Ramos (cell line): ENCODE data around the gene SSTR1.

Experiments used
- in situ Hi-C: fragments of 300-500 bp; cut with MboI; formaldehyde crosslinking; loops from one replicate; pipeline ENCODE4 v1.14.3; 2022; ENCODE audit warnings: low sequenced_read_pairs; ENCODE audit not compliant: unreplicated experiment

Gene SSTR1

DNA sequence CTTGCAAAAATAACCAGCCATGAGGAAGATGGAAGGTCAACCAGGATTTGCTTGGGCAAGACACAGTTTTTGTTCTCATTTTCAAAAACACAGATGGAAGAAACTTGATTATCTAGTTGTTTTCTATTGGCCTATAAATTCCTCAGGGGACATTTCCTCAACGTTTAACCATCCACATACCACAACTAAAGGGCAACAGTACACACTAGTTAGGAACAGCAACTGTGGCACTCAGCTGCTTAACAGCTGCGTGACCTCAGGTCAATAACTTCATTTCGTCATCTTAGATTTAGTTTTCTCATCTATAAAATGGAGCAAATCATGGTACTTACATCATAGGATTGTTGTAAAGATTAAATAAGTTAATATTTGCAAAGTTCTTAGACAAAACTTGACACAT is 18.7 kb downstream of the SSTR1 start:
- in situ Hi-C loops, result no loop called here

DNA sequence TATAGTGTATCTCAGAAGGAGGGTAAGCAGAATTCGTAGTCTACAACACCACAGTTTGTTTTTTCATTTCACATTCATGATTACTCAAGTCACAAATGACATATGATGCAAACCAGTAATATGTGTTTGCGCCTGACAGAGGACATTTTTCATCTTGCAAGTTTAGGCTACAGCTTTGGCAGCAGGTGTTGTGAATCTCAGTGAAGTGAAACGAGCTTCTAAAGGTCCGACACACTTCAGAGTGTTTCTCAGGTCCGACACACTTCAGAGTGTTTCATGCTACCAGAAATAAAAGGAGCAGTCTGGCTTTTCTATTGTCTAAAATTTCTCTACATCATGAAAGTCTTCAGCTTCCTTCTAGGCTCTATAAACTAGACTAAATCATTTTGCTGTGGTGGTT is 25.5 kb downstream of the SSTR1 start:
- in situ Hi-C loops, result no loop called here

DNA sequence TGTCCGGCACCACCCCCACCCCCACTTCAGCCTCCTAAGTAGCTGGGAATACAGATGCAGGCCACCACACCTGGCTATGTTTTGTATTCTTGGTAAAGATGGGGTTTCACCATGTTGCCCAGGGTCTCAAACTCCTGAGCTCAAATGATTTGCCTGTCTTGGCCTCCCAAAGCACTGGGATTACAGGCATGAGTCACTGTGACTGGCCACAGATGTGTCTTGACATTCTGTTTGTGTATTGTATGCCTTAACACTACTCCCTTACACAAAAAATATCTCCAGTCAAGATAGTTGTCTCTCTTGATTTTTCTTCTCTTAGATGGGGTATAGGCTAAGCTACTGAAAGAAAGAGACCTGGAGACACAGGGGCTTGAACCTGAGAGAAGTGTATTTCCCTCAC is 30.6 kb downstream of the SSTR1 start:
- in situ Hi-C loops, result no loop called here

DNA sequence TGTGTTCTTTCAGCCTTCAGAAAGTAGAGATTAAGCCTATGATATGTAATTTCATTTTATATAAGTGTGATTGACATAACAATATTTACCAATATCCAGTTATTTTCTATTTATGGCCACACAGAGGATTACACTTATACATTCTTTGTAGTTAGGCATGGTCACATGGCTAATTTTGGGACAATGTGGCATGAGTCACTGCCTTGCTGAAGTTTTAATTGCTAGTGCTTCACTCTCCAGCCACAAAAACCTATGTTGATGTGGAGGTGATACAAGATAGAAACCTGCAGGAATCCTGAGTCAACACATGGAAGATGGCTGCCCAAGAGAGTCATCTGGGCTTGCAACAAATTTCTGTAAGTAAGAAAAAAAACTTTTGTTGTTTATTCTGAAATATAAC is 31.2 kb downstream of the SSTR1 start:
- in situ Hi-C loops, result no loop called here

DNA sequence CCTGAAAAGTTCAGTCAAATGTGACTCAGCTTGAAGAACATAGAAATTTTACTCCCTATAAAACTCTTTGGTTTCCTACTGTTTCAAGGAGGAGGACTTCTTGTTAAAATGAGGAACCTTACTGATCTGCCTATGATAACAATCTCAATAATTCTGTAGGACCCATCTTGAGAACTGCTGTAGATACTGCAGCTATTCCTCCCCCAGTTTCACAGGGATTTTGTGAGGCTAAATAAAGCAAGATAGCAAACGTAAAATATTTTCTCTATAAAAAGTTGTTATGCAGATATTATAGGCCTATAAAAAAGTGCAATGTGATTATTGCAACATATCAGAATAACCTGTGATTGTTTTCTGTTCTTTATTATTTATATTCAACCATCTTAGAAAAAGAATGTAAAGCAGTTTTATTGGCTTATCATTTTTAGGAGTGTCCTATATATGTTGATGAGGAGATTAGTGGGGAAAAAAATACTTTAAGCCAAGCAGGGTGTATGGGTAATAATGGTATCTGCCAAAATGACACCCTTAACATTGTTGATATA is 36.1 kb downstream of the SSTR1 start:
- in situ Hi-C loops, result no loop called here

DNA sequence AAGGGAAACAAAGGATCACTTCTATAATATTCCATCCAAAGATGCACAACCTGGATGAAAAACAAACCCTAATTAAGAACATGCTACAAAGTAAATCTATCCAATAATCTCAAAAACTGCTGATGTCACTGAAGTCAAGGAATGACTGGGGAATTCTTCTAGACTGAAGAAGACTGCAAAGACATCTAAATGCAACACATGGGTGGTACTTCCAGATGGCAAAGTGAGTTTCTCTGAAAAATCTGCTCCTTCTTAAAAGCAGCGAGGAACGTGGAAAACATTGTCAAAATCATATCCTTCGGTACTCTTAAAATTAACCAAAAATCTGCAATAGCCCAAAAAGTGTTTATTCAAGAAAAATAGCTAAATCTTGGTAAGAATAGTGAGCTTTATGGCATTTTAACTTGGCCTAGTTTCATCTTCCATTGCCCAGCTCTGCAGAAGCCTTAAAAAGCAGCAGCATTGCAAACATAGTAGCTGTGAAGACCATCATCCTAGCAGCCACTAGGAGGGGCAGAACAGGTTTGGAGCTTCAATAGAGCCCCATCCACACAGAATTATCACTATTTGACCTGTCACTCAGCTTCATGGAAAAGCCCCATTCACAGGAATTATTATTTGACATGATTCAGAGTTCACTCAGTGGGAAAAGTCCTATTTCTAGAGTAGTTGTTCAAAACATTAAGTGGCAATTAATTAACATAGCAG is 40.8 kb downstream of the SSTR1 start:
- in situ Hi-C loops, result no loop called here

DNA sequence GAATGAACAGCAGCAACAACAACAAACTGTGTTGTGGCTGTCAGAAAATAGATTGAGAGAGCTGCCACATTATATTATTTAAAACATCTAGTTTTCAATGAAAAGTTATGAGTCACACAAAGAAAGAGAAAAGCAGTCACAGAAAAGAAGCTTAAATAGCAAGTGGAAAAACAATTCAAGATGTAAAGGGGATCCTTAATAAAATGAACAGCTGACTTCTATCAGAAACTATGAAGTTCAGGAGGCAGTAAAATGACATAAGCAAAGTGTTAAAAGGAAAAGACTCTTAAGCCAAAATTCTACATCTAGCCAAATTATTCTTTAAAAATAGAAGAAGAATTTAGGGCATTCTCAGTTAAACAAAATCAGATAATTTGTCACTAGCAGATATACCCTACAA is 42.6 kb downstream of the SSTR1 start:
- in situ Hi-C loops, result no loop called here

DNA sequence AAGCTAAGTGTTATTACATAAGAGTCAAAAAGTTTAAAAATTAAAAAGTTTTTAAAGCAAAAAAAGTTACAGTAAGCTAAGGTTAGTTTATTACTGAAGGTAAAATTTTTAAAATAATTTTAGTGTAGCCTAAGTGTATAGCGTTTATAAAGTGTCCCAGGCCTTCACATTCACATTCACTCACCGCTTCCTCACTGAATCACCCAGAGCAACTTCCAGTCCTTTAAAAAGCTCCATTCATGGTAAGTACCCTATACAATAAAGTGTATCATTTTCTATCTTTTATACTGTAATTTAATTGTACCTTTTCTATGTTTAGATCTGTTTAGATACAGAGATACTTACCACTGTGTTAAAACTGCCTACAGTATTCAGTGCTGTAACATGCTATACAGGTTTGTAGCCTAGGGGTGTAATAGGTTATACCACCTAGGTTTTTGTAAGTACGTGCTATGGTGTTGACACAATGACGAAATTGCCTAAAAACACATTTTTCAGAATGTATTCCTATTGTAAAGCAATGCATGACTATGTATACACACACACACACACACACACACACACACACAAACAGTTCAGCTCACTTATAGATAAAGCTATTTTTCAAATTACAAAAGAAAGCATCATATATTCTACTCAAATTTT is 44.5 kb downstream of the SSTR1 start:
- in situ Hi-C loops, result no loop called here

DNA sequence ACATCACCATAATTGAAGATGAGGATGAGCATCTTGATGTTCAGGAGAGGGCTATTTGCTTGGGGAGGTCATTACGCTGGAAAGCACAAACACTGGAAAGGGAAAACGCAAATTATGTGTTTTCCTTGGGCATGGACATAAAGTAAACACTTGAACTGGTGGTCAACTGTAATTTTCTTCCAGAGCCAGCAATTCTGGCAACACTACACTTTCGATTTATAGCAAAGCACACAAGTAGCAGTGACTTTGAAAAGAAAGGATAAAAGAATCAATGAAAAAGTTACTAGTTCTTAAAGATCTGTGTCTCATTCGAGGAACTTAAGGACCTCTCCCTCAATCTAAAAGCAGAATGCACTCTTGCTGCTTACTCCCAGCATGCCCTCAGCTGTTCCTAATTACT is 46.0 kb downstream of the SSTR1 start:
- in situ Hi-C loops, result no loop called here

DNA sequence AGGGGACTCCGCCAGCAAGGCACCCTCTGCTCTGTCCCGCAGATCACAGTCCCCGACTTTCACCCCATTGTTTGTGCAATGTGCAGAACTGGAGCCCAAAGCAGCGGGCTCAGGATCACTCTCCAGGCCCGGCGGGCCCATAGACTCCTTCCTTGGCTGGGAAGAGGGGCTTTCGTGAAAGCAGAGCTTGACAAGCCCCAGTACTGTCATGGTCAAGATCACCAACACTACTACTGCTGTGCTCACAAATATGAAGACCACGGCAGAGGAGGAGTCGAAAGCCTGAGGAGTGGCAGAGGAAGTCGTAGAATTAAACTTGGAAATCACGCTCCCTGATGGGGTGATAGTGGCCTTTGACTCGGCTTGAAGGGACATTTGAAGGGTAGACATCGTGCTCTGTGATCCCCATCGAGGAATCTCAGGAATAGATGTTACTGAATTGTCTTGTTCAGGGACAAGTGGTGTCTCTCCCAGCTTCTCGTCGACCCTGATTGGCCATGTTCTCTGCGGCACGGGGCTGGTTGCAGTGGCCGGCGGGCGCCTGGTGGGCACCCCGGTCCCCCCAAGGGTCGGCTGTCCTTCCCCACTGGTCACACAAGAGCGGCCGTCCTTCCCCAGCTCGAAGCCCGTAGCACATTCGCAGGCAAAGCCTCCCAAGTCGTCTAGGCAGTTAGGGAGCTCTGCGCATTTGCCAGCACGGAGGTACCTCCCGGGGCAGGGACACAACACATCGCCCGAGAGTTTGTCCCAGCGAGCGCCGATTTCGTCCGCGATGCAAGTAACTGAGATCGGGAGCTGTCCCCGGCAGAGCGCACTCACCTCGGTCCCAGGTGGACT is 47.1 kb downstream of the SSTR1 start:
- in situ Hi-C loops, result no loop called here

DNA sequence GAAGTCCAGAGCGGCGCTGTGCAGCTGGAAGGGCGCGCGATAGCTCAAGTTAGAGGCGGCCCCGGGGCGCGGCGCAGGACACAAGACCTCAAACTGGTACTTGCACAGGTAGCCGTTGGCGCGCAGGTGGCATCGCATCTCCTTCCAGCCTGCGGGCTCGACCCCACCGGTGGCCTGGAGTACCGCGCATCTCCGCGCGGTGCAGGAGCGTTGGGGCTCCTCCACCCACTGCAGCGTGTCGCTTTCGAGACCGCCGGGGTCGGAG is 47.6 kb downstream of the SSTR1 start:
- in situ Hi-C loops, result no loop called here

DNA sequence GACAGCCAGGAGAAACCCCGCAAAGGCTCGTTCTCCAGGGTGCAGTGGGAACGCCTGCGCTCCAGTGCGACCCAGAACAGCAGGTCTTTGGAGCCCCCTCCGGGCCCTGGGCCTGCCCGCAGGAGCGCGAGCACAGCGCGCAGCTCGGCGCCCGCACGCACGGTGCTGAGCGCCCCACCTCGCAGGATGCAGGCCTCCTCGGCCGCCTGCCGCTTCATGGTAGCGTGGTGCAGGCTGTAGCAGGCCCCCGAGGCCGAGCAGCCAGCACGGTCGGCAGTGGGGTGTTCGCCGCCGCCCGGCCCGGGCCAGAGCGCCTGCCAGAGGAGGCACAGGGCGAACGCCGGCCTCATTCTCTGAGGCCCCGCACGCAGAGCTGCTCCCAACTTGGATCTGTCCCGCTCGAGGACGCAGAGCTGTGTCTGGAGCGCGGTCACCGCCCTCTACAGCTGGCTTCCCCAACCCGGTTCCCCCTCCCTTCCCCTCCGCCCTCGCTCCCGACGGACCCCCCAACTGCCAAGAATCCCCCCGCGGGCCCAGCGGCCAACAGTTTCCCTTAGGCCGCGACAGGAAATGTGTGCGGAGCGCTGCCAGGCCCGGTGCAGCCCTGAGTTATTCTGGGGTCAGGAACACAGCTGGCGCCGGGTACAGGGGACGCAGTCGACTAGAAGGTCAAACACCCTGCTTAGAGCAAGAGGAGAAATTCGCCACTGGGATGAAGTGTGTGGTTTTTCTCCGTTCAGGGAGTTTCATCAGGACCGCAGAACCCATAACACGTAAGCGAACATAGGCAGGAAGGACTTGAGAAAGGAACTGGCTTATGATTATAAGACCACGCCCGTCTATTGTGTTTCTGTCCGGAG is 48.2 kb downstream of the SSTR1 start, which contains the start of gene CLEC14A:
Gene CLEC14A (minus strand): TSS at position 421 of the 860 bp plus-strand sequence. CDS start 71 bp downstream, at position 350.
- in situ Hi-C loops, result no loop called here

DNA sequence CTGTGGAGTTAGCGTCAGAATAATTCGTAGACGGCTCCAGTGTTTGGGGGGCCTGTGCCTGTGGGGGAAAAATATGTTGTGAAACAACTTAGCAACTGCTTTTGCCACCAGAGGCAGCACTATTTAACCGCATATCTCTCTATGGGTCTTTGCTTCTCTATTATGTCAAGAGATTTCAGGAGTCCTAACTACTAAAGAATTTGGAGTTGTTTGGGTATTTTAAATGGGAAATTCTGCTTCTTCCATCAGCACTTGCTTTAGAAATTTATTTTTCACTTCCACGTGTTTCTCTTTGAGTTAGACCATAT is 48.8 kb downstream of the SSTR1 start:
- in situ Hi-C loops, result no loop called here

DNA sequence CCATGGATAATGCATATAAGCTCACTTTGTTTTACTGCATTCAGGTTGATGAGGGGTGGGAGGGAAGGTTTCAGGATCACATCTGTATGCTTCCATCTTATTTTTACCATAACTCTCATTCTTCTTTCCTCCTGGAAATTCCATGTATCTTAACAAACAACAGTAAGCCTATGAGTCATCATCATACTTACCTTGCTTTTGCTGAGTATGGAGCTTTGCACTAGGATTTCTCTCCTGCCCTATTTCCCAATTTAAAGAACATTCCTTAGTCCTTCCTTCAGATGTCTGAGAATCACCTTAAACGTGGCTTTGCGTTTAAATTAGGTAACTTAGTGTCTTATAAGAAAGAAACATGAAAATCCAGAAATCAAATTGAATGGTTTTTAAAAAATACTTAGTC is 49.8 kb downstream of the SSTR1 start:
- in situ Hi-C loops, result no loop called here

DNA sequence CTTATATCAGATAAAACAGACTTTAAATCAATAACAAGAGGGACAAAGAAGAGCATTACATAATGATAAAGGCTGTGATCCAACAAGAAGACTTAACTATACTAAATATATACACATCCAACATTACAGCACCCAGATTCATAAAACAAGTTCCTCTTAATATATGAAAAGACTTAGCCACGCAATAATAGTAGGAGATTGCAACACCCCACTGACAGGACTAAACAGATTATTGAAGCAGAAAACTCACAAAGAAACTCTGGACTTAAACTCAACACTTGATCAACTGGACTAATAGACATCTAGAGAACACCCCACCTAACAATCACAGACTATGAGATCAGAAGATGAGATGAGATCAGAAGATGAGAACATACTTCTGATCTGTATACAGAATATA is 53.9 kb downstream of the SSTR1 start:
- in situ Hi-C loops, result no loop called here
